Measurements from ENCODE around the gene MAN1A2. TPM values are rescaled to one million over a fixed set of nuclear protein-coding genes. Genes with fewer than 3 reads are reported as not detected.
A peak's percentile ranks its signal among the peaks of the same experiment; 100 is the strongest.

The MAN1A2 gene
- total and polyA plus RNA-seq, 9 of the 15 experiments (the other 6 are each of a cell fraction or from before 2014, with no cell fraction given), result 4.2 to 38.4 (median 18.7) TPM

GRCh38 chr1:117367046-117368025, at the start of gene MAN1A2 (continued):
- TF ChIP-seq ZNF592 (IDR thresholded peaks at IDR 0.05) (0 out of 2 replicates have a peak, but pooled peaks have one; percentile 75), DACH1 (IDR thresholded peaks at IDR 0.05; ENCODE audit: partially characterized antibody) (no peak), C11orf30 (IDR thresholded peaks at IDR 0.05; ENCODE audit: low read depth) (no peak), GATAD2A (IDR thresholded peaks at IDR 0.05) (peak; percentile 79; the same call in 1 of the 2 replicates), CTBP1 (IDR thresholded peaks at IDR 0.05; ENCODE audit: borderline replicate concordance) (peak; percentile 87; the same call in 1 of the 2 replicates), KDM5B (IDR thresholded peaks at IDR 0.05; ENCODE audit: insufficient replicate concordance, low read depth, low read length) (peak; percentile 69), GTF3C2 (IDR thresholded peaks at IDR 0.05; ENCODE audit: borderline replicate concordance, extremely low read depth, insufficient read length) (no peak), FOXM1 (IDR thresholded peaks at IDR 0.05; ENCODE audit: low read depth) (no peak), FOXM1 (CRISPR knock-in tag; IDR thresholded peaks at IDR 0.05; ENCODE audit: low read depth) (peak; percentile 71), MCM2 (IDR thresholded peaks at IDR 0.05; ENCODE audit: low read depth) (peak; percentile 69; the same call in 1 of the 2 replicates), FIP1L1 (IDR thresholded peaks at IDR 0.05; ENCODE audit: low read depth, low read length, poor library complexity, severe bottlenecking) (peak; percentile 61), CHCHD3 (CRISPR knock-in tag; IDR thresholded peaks at IDR 0.05) (0 out of 2 replicates have a peak, but pooled peaks have one; percentile 8), CBX2 (IDR thresholded peaks at IDR 0.05; ENCODE audit: insufficient read depth, low read length, poor library complexity, severe bottlenecking) (no peak), ZNF707 (CRISPR knock-in tag; conservative IDR thresholded peaks at IDR 0.05) (0 out of 2 replicates have a peak, but pooled peaks have one; percentile 41), JUN (IDR thresholded peaks at IDR 0.05; ENCODE audit: borderline replicate concordance, low read depth, low read length) (no peak), JUN (CRISPR knock-in tag; IDR thresholded peaks at IDR 0.05; ENCODE audit: borderline replicate concordance) (no peak), ZNF354B (CRISPR knock-in tag; IDR thresholded peaks at IDR 0.05) (no peak), MYC (IDR thresholded peaks at IDR 0.05; ENCODE audit: low read depth, low read length) (peak; percentile 63; the same call in 1 of the 2 replicates), MYC (CRISPR knock-in tag; IDR thresholded peaks at IDR 0.05; ENCODE audit: borderline replicate concordance, low read depth) (no peak), NONO (IDR thresholded peaks at IDR 0.05; ENCODE audit: low read depth in 2 of 2, low read length in 1 of 2) (peak in 1 of 2 experiments; percentile 46; a peak in 2 of 4 replicates), YBX1 (IDR thresholded peaks at IDR 0.05) (no peak)

Data from K562 (cell line).